ENCODE results near the gene C1orf232.

The C1orf232 gene

DNA sequence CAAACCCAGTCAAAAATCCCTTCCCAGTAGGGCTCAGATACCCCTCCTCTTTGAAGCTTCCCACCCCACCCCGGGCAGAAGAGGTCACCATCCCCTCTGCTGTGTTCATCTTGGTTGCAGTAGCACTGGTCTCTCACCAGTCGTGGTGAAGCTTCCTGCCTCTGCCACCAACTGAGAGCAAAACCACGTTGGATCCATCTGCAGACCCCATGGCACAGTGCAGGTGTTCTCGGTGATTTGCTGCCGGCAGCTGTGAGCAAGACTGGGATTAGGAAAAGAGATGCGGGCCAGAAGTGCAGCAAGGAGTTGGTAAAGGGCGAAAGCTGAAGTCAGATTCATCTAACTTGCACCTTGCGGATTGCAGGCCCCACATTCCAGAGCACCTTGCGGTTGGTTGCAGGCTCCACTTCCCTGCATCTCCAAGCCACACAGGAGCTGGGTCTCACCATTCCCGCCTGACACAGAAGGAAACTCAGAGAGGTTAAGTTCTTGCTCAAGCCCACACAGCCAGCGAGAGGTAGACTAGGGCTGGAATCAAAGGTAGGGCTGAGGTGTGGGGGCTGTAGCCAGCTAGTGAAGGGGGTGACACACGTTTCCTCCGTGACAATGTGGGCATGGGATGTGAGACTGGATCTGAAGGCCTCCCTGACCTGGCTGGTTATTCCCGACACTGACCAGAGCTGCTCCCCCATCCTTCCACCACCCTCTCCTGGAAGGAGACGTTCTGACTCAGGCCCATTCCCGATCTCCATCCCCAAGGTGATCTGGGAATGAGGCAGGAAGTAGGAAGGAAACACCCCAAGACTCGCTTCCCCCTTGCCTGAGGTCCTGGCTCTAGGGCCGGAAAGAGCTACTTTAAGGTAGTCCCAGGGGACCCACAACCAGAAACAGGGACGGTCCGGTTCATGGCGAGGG lies 13.1 kb downstream of the C1orf232 start:
- DNase-seq: no peak

GRCh38 chr1:26154750-26155149 lies 14.0 kb downstream of the C1orf232 start:
- no peak for DNase-seq

GRCh38 chr1:26153966-26154532 lies 14.7 kb downstream of the C1orf232 start:
- DNase-seq: no peak

DNA sequence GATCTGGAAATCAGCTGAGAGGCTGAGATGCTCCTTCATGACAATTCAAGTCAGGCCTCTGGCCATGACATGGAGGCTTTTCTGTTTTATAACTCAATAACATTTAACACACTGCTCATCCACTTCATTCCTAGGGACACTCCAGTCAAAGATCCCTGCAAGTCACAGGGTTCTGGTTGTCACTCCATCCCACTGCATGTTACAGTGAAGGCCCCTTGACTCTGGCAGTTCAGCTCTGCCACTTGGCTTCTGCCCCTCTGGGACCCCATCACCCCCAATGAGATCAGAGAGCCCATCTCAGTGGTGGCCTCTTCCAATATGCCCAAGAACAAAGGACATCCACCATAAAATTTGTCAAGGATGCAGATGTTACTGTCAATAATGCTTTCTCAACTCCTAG lies 19.9 kb downstream of the C1orf232 start:
- no peak for DNase-seq

DNA sequence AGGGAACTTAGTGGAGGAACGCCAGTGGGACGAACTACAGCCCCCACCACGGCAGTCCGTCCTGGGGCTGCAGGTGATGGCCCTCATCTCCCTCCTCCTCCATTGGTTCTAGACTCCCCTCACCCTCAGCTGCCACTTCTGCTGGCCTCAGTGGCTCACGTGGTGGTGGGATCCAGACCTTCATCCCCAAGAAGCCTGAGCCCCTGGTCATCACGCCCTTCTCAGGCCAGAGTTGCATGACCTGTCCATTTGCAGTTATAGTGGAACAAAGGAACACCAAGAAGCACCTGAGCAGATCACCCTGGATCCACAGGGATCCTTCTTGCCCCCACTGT lies 22.8 kb downstream of the C1orf232 start:
- DNase-seq: no peak

DNA sequence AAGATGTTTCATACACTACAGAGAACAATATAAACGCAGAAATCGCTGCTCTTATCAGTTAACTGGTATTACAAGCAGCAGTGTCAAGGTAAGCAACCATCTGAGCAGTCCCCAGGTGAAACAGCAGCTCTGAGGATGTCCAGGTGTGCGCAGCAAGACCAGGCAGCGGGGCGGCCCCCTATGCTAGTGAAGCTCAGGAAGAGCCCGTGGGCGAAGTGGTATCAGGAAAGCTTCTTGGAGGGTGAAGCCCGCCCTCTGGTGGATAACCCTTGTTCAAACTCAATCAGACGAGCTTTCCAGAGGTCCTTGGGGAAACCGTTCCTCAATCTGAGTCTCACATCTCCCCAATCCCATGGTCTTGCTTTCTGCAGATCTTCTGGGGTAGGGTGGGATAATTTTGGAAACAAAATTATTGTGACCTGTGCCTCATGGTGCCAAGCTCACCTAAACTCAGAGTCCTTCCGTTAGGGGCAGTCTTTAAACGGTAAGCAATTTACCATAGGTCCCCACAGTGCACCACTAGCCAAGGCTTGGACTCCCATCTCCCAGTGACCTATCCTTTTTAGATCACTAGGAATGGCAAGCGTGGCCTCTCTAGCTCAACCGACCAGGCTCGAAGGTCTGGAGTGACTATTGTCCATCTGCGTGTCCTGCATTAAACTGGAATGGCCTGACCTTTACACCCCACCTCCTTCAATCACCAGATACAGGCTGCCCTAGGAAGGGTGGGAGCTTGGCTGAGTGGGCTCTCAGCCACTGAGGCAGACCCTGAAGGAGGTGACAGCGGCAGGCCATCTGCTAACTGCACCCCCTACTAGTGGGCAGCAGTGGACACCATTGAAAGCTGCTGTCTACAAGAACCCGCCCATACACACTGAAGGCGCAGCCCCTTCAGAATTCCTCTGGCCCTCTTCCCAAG lies 23.5 kb downstream of the C1orf232 start:
- peak; percentile 75 for DNase-seq

DNA sequence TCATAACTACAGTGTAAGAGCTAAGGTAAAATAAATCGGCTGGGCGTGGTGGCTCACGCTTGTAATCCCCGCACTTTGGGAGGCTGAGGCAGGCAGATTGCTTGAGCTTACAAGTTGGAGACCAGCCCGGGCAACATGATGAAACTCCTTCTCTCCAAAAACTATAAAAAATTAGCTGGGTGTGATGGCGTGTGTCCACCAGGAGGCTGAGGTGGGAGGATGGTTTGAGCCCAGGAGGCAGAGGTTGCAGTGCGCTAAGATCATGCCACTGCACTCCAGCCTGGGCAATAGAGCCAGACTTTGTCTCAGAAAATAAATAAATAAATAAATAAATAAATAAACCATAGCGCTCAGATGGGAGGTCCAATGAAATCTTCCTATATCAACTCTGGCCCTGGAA lies 26.6 kb downstream of the C1orf232 start:
- no peak for DNase-seq

GRCh38 chr1:26138974-26139558 lies 29.7 kb downstream of the C1orf232 start:
- DNase-seq: no peak

GRCh38 chr1:26134466-26134865 lies 34.3 kb downstream of the C1orf232 start:
- DNase-seq: no peak

GRCh38 chr1:26132834-26133167 lies 36.0 kb downstream of the C1orf232 start:
- no peak for DNase-seq

- no peak for DNase-seq
Measured at GRCh38 chr1:26132128-26132833, 36.5 kb downstream of the C1orf232 start.

GRCh38 chr1:26130695-26131094 lies 38.1 kb downstream of the C1orf232 start:
- DNase-seq: no peak

DNA sequence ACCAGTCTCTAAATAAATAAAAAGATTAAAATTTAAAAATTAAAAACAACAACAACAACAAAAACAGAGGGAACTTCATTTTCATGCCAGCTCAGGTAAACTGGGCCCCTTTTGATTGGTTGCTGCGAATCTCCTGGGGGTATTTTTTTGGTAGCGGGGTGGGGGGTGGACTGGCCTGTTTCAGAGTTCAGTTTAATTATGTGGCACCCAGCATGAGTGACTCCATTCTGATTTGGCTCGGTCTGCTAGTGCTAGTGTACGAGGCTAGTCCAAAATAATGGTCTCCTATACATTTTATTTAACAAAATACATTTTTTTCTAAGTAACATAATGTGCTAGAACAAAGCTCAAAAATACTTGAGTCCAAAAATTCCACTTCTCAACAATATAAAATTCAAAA lies 39.0 kb downstream of the C1orf232 start:
- DNase-seq: no peak

- DNase-seq: no peak
Measured at GRCh38 chr1:26127235-26128163, 41.3 kb downstream of the C1orf232 start.

DNA sequence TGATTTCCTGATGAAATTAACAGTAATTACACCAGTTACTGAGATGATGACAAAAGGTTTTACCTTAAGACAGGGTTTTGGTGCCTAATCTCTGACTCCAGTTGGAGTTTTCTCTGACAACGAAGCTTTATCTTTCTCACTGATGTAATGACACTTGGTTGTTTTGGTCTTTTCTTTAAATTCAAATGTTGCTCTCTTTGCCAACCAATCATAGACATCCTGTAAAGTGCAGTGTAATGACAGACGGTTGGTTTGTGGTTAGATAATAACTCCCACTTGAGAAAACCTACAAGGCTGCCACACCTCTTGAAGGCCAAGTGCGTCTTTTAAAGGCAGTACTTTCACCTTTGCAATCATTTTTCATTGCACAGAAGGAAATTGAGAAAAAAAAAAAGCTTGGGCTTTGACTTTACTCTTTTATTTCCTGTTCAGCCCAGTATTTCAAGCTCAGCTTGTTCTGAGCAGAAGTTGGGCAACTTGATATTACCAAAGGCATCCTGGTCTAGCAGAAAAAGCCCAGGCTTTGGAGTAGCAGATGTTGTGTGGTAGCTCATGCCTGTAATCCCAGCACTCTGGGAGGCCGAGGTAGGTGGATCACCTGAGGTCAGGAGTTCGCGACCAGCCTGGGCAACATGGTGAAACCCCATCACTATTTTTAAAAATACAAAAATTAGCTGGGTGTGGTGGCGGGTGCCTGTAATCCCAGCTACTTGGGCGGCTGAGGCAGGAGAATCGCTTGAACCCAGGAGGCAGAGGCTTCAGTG lies 42.3 kb downstream of the C1orf232 start:
- DNase-seq: peak; percentile 73

DNA sequence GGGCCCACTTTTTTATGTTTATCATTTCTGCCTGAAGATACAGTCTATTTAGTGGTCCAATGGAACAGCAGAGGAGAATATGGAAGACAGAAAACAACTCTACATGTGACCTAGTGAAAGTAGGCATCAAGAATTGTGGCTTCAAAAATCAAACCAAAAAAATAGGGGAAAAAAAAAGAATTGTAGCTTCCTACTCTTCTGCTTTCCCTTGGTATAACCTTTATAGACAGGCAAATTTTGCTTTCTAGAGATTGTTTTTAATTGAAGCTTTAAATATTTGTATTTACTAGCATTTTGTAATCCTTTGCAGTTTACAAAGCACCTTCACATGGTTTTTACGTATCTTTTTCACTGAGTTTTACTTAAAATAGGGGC lies 42.8 kb downstream of the C1orf232 start:
- no peak for DNase-seq

GRCh38 chr1:26125382-26125781 lies 43.4 kb downstream of the C1orf232 start:
- no peak for DNase-seq

DNA sequence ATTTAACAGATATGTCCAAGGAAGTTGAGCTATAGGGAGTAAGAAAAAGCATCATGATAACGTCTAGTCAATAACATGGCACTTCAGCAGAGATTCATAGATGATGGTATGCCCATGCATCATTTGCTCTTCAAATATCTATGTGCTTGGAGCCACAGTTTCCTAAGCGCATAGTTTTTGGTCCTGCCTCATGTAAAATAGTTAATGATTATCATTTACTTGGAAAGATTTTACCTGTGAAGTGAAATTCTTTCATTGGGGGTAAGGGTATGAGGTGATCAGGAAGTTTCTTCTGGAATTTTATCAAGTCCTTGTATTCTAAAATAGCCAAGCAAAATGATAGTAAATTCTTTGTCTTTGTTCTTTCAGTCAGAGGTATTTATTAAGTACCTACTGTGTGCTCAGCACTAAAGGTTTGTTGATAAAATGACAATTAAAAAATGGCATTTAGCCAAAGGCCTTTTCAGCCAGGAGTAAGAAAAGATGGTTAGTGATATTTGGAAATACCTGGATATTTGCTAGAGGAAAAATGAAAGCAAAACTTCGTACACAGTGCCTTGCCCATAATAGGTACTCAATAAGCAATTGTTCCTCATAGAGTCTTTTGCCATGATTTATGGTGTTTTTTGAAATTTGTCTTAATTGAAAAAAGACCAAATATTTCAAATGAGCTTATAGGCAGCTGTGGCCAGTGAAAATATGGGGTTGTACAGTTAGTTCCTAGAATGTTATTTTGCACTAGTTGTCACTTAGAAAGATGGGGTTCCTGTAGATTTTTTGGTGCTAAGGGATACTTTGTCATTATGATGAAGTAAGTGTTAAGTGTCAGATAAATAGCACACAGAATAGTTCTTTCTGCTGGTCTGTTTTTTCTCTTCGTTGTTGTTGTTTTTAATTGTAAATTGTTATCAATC lies 44.1 kb downstream of the C1orf232 start:
- no peak for DNase-seq
